ENCODE results near the gene APIP.
A peak's percentile ranks its signal among the peaks of the same experiment; 100 is the strongest.
"Not testable (repeated sequence)": the region's sequence is repeated elsewhere in the genome, so short reads cannot be mapped to it uniquely, and the experiment has no call there.

APIP gene

GRCh38 chr11:34926101-34926830 lies 10.1 kb upstream of the APIP start:
- peak; percentile 20 for DNase-seq (ENCODE audit: low spot score)

- DNase-seq (ENCODE audit: low spot score) = no peak
Measured at GRCh38 chr11:34924714-34925113, 8.5 kb upstream of the APIP start.

- DNase-seq (ENCODE audit: low spot score) = no peak
Measured at GRCh38 chr11:34921156-34921555, 5.0 kb upstream of the APIP start.

- no peak for DNase-seq (ENCODE audit: low spot score)
Measured at GRCh38 chr11:34916843-34917770, 928 bp upstream of the APIP start.

GRCh38 chr11:34915136-34916014 lies 804 bp downstream of the APIP start:
- DNase-seq (ENCODE audit: low spot score) = no peak

GRCh38 chr11:34913556-34913955 lies 2.6 kb downstream of the APIP start:
- DNase-seq (ENCODE audit: low spot score) = not testable (repeated sequence)

GRCh38 chr11:34911676-34912075 lies 4.5 kb downstream of the APIP start:
- no peak for DNase-seq (ENCODE audit: low spot score)

GRCh38 chr11:34910817-34911216 lies 5.4 kb downstream of the APIP start:
- no peak for DNase-seq (ENCODE audit: low spot score)

- no peak for DNase-seq (ENCODE audit: low spot score)
Measured at GRCh38 chr11:34909955-34910354, 6.2 kb downstream of the APIP start.

- DNase-seq (ENCODE audit: low spot score) = no peak
Measured at GRCh38 chr11:34909415-34909814, 6.8 kb downstream of the APIP start.

GRCh38 chr11:34907934-34908593 lies 8.1 kb downstream of the APIP start:
- no peak for DNase-seq (ENCODE audit: low spot score)

GRCh38 chr11:34905666-34906065 lies 10.5 kb downstream of the APIP start:
- no peak for DNase-seq (ENCODE audit: low spot score)

GRCh38 chr11:34904421-34904955 lies 11.7 kb downstream of the APIP start:
- no peak for DNase-seq (ENCODE audit: low spot score)

- no peak for DNase-seq (ENCODE audit: low spot score)
Measured at GRCh38 chr11:34899633-34900016, 16.6 kb downstream of the APIP start.

- DNase-seq (ENCODE audit: low spot score) = no peak
Measured at GRCh38 chr11:34898474-34898873, 17.7 kb downstream of the APIP start.

GRCh38 chr11:34897171-34897870 lies 18.9 kb downstream of the APIP start:
- no peak for DNase-seq (ENCODE audit: low spot score)

GRCh38 chr11:34896191-34896590 lies 20.0 kb downstream of the APIP start:
- DNase-seq (ENCODE audit: low spot score) = not testable (repeated sequence)

GRCh38 chr11:34893416-34893815 lies 22.8 kb downstream of the APIP start:
- DNase-seq (ENCODE audit: low spot score) = no peak

- DNase-seq (ENCODE audit: low spot score) = no peak
Measured at GRCh38 chr11:34891611-34892010, 24.6 kb downstream of the APIP start.

GRCh38 chr11:34890812-34891211 lies 25.4 kb downstream of the APIP start:
- no peak for DNase-seq (ENCODE audit: low spot score)

GRCh38 chr11:34890089-34890488 lies 26.1 kb downstream of the APIP start:
- no peak for DNase-seq (ENCODE audit: low spot score)

Data from D341Med (cell line).